GM23338 (cell line): ENCODE results near the gene MPP2. TPM values are rescaled to one million over a fixed set of nuclear protein-coding genes. Genes with fewer than 3 reads are reported as not detected.

Source experiments
- ATAC-seq: fragments of 200-7000 bp; cut with Tn5 transposase; 3 replicates; pipeline ENCODE4 v1.9.1; 2020
- DNase-seq: peaks from one replicate; pipeline ENCODE4 v3.0.0-alpha.2; 2015; ENCODE audit warnings: low spot score
- H2AFZ ChIP-seq: fragments of 200-600 bp; sonication (generic); 2 replicates; pipeline ENCODE4 v1.8.0; 2016; ENCODE audit warnings: antibody characterized with exemption, mild to moderate bottlenecking, moderate library complexity
- H3F3A ChIP-seq: fragments of 200-600 bp; sonication (generic); replicated peaks from 2 replicates; pipeline ENCODE4 v1.8.0; 2017; ENCODE audit warnings: antibody characterized with exemption, mixed run types, low read depth
- H3K27ac ChIP-seq: fragments of 200-600 bp; sonication (generic); 2 replicates; pipeline ENCODE4 v1.6.1; 2016; ENCODE audit warnings: low read depth
- H3K27me3 ChIP-seq: fragments of 200-600 bp; sonication (generic); 2 replicates; pipeline ENCODE4 v1.8.0; 2016; ENCODE audit warnings: mild to moderate bottlenecking, mixed run types, moderate library complexity; ENCODE audit not compliant: insufficient read depth
- H3K36me3 ChIP-seq: fragments of 200-600 bp; sonication (generic); 2 replicates; pipeline ENCODE4 v1.8.0; 2016; ENCODE audit warnings: mild to moderate bottlenecking; ENCODE audit not compliant: insufficient read depth
- H3K4me1 ChIP-seq: fragments of 200-600 bp; sonication (generic); 2 replicates; pipeline ENCODE4 v1.8.0; 2016; ENCODE audit warnings: mild to moderate bottlenecking, moderate library complexity; ENCODE audit not compliant: insufficient read depth
- H3K4me2 ChIP-seq: fragments of 200-600 bp; sonication (generic); 2 replicates; pipeline ENCODE4 v1.7.1; 2017; ENCODE audit warnings: mixed run types
- H3K4me3 ChIP-seq: fragments of 200-600 bp; sonication (generic); 2 replicates; pipeline ENCODE4 v1.6.1; 2016; ENCODE audit warnings: mixed run types
- H3K79me2 ChIP-seq: fragments of 200-600 bp; sonication (generic); replicated peaks from 2 replicates; pipeline ENCODE4 v1.8.0; 2017; ENCODE audit warnings: mild to moderate bottlenecking; ENCODE audit not compliant: insufficient read depth
- H3K9me2 ChIP-seq: fragments of 200-600 bp; sonication (generic); 2 replicates; pipeline ENCODE4 v1.8.0; 2017; ENCODE audit not compliant: insufficient read depth
- H4K20me1 ChIP-seq: fragments of 200-600 bp; sonication (generic); replicated peaks from 2 replicates; pipeline ENCODE4 v1.8.0; 2017; ENCODE audit warnings: mild to moderate bottlenecking; ENCODE audit not compliant: insufficient read depth
- H3K27ac Mint-ChIP-seq: 2 replicates; pipeline ENCODE4 v1.8.0; 2020; ENCODE audit warnings: inconsistent platforms, mild to moderate bottlenecking, moderate library complexity, mixed read lengths
- H3K27me3 Mint-ChIP-seq: 3 replicates; pipeline ENCODE4 v1.8.0; 2022; ENCODE audit warnings: low read depth, mild to moderate bottlenecking, moderate library complexity, mixed read lengths, inconsistent platforms; ENCODE audit not compliant: insufficient read depth, poor library complexity
- H3K36me3 Mint-ChIP-seq: 3 replicates; pipeline ENCODE4 v1.8.0; 2021; ENCODE audit warnings: low read depth, mild to moderate bottlenecking, inconsistent platforms, moderate library complexity, mixed read lengths
- H3K4me1 Mint-ChIP-seq: 3 replicates; pipeline ENCODE4 v1.8.0; 2020; ENCODE audit warnings: mild to moderate bottlenecking, inconsistent platforms, mixed read lengths
- H3K4me3 Mint-ChIP-seq: 3 replicates; pipeline ENCODE4 v1.8.0; 2021; ENCODE audit warnings: moderate library complexity, mild to moderate bottlenecking, inconsistent platforms, mixed read lengths
- H3K9me3 Mint-ChIP-seq: 3 replicates; pipeline ENCODE4 v1.8.0; 2020; ENCODE audit warnings: moderate library complexity, mild to moderate bottlenecking, inconsistent platforms, mixed read lengths
- CREB1 ChIP-seq: fragments of 250-450 bp; sonication (Bioruptor Pico); IDR thresholded peaks from 2 replicates; pipeline ENCODE4 v1.5.0; 2020; ENCODE audit warnings: low read depth, mild to moderate bottlenecking, moderate library complexity
- CTCF ChIP-seq, 2 experiments: fragments of 200-600 bp in 1 of 2; sonication (generic) in 1 of 2; conservative IDR thresholded peaks; 2 replicates each; pipeline versions ENCODE4 v1.5.1 to v1.6.1; 2016 to 2017; ENCODE audit warnings: antibody characterized with exemption in 2 of 2, low read depth in 2 of 2, mild to moderate bottlenecking in 2 of 2, moderate library complexity in 1 of 2
- ETS1 ChIP-seq: IDR thresholded peaks from 2 replicates; pipeline ENCODE4 v1.6.1; 2016; ENCODE audit warnings: antibody characterized with exemption
- EZH2 ChIP-seq: fragments of 200-600 bp; sonication (generic); IDR thresholded peaks from one replicate; pipeline ENCODE4 v1.8.0; 2017; ENCODE audit warnings: antibody characterized with exemption, mild to moderate bottlenecking, low read depth; ENCODE audit not compliant: unreplicated experiment
- JUNB ChIP-seq: IDR thresholded peaks from one replicate; pipeline ENCODE4 v1.6.1; 2016; ENCODE audit warnings: antibody characterized with exemption; ENCODE audit not compliant: unreplicated experiment
- REST ChIP-seq: IDR thresholded peaks from one replicate; pipeline ENCODE4 v1.6.1; 2018; ENCODE audit warnings: antibody characterized with exemption; ENCODE audit not compliant: unreplicated experiment
- polyA plus RNA-seq: library from polyadenylated mRNA; unstranded; fragments of >200 nt; fragmentation: Nextera tagmentation; extraction: Ambion mirVana; gene quantifications from 2 replicates; pipeline ENCODE4 v1.2.1, GENCODE V29; 2016
- total RNA-seq: library from RNA; depleted of rRNA; stranded (reverse); fragments of >200 nt; shearing (Covaris generic); gene quantifications from 2 replicates; pipeline ENCODE4 v1.2.3, GENCODE V29; 2014

MPP2 gene
- total and polyA plus RNA-seq, 2 experiments from 2014 or later, result 7.8 to 20.7 TPM

- no peaks in the 10 kb centered on the region; the same call in 2 of the 3 replicates for H3K9me3 Mint-ChIP-seq
- no peak overlapping the region for H3K4me3 Mint-ChIP-seq
- no peak for TF ChIP-seq CREB1 (CRISPR knock-in tag)
- TF ChIP-seq ETS1, result no peak
- no peak for TF ChIP-seq REST
- no peaks in the 10 kb centered on the region for H3F3A ChIP-seq
- no peaks in the 10 kb centered on the region for H3K4me1 ChIP-seq
- H3K4me2 ChIP-seq, result no peak overlapping the region
- no peaks in the 10 kb centered on the region for H3K9me2 ChIP-seq
- no peaks in the 10 kb centered on the region for H4K20me1 ChIP-seq
- no peak for ATAC-seq
- no peaks in the 10 kb centered on the region for H3K27me3 ChIP-seq
- H3K27ac Mint-ChIP-seq, result no peak overlapping the region
- H3K4me1 Mint-ChIP-seq, result no peaks in the 10 kb centered on the region
- H3K27ac ChIP-seq, result no peak overlapping the region
- H2AFZ ChIP-seq, result peak overlapping the region; percentile 52; the same call in 1 of the 2 replicates
- peaks cover 13% of the 10 kb centered on the region for H3K27me3 Mint-ChIP-seq
- DNase-seq, result no peak
- no peak overlapping the region for H3K4me3 ChIP-seq
- no peaks in the 10 kb centered on the region for H3K79me2 ChIP-seq
- no peaks in the 10 kb centered on the region for H3K36me3 ChIP-seq
- H3K36me3 Mint-ChIP-seq, result no peaks in the 10 kb centered on the region
Observed at GRCh38 chr17:43857957-43858600, 49.3 kb downstream of the MPP2 start.

- no peaks in the 10 kb centered on the region for H3K9me2 ChIP-seq
- H3K27ac ChIP-seq, result no peak overlapping the region
- H3K79me2 ChIP-seq, result no peaks in the 10 kb centered on the region
- no peak overlapping the region for H3K4me3 ChIP-seq
- no peak overlapping the region for H3K4me3 Mint-ChIP-seq
- H4K20me1 ChIP-seq, result no peaks in the 10 kb centered on the region
- no peaks in the 10 kb centered on the region for H3K4me1 ChIP-seq
- DNase-seq (no peak), ATAC-seq (no peak)
- H3K27ac Mint-ChIP-seq, result no peak overlapping the region
- no peaks in the 10 kb centered on the region for H3K9me3 Mint-ChIP-seq
- no peaks in the 10 kb centered on the region for H3F3A ChIP-seq
- TF ChIP-seq ETS1 (no peak), CTCF (conservative IDR thresholded peaks at IDR 0.05; ENCODE audit: low read depth in 2 of 2) (no peak), JUNB (no peak), EZH2 (no peak)
- H3K27me3 ChIP-seq, result no peaks in the 10 kb centered on the region
- H3K36me3 ChIP-seq, result no peaks in the 10 kb centered on the region
- H3K27me3 Mint-ChIP-seq, result peaks cover 13% of the 10 kb centered on the region
- no peak overlapping the region for H3K4me2 ChIP-seq
- H2AFZ ChIP-seq, result no peak overlapping the region
- H3K4me1 Mint-ChIP-seq, result no peaks in the 10 kb centered on the region
- H3K36me3 Mint-ChIP-seq, result no peaks in the 10 kb centered on the region
Observed at GRCh38 chr17:43857141-43857540, 50.2 kb downstream of the MPP2 start.
